Forelimb muscle (tissue), 1 donor: ENCODE data around the gene IARS2. TPM values are rescaled to one million over a fixed set of nuclear protein-coding genes. Genes with fewer than 3 reads are reported as not detected.
"Not testable (repeated sequence)": the region's sequence is repeated elsewhere in the genome, so short reads cannot be mapped to it uniquely, and the experiment has no call there.

Source experiments
- DNase-seq: peaks from one replicate; pipeline ENCODE4 v3.0.0-alpha.2; 2013; ENCODE audit warnings: low read depth
- polyA plus RNA-seq: library from polyadenylated mRNA; unstranded; fragments of 120-200 nt; gene quantifications from one replicate; pipeline ENCODE4 v1.2.1, GENCODE V29; 2013; ENCODE audit not compliant: insufficient read length

The IARS2 gene
- 48.1 TPM for polyA plus RNA-seq

GRCh38 chr1:220094016-220094911, at the start of gene IARS2:
Gene IARS2 (plus strand): TSS chr1:220094132. CDS start chr1:220094217, 85 bp downstream.
- peak; percentile 53 for DNase-seq

DNA sequence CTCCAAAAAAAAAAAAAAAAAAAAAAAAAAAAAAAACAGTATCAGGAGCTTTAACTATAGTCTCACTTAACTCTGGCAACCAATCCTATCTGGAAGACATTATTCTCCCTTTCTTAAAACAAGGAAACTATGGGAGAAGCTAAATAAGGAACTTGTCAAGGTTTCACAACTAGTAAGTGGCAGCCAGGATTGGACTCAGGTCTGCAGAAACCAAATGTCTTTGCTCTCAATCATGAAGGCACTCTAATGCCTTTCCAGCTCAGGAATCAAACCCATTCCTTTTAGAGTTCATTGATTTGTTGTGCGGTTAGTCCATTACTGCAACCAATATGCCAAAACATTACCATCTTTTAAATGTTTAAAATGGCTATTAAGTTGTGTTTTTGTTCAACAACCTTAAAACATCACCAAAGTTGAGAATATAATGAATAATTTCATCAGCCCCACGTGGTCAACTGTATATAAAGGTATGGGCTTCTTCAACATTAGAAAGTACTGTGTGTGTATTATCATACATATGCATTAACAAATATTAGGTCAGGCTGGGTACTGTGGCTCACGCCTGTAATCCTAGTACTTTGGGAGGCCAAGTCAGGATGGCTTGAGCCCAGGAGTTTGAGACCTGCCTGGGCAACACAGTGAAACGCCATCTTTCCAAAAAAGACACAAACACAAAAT, 49.1 kb upstream of the IARS2 start:
- DNase-seq: no peak

DNA sequence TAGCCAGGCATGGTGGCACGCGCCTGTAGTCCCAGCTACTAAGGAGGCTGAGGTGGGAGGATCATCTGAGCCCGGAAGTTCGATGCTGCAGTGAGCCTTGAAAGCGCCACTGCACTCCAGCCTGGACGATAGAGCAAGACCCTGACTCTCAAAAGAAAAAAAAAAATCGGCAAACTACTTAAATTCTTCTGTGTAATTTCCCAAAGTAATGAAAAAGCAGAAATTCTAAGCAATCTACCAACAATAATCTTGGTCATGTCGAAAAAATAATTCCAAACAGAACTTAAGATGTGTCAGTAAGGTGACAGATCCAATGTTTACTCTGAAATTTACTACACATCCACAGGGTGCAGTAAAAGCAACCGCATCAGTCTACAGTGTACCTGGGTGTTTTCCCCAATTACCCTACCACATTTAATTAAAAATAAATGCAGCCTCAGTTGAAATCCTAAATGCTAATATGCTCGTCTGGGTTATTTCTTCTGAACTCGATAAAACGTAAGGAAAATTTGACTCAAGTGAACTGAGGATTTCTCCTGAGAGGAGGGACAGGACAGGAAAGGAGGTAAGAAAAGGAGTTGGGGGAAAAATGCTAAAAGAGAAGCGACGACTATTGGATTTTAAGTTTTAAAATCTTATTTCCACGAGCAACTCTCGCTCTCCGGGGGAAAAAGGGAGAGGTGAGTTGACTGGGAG, 48.4 kb upstream of the IARS2 start:
- DNase-seq: no peak

GRCh38 chr1:220046052-220046930, 47.6 kb upstream of the IARS2 start, which contains the start of gene EPRS1:
Gene EPRS1 (minus strand): TSS chr1:220046505. CDS start chr1:220046388, 117 bp downstream.
- DNase-seq: peak; percentile 95

DNA sequence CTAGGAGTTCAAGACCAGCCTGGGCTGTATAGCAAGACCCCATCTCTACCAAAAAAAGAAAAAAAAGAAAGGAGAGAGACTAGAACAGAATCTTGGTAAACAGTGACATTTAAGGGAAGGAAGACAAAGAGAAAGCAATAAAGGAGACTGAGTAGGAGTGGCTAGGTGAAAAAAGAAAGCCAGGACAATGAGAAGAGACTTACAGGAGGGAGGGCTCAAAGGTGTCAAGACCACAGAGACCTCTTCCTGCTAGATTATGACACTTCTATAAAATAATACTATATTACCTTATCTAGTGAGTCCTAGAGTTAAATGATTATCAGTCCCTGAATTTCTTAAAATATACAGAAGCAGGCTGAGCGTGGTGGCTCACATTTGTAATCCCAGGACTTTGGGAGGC, 37.6 kb upstream of the IARS2 start:
- DNase-seq: no peak

DNA sequence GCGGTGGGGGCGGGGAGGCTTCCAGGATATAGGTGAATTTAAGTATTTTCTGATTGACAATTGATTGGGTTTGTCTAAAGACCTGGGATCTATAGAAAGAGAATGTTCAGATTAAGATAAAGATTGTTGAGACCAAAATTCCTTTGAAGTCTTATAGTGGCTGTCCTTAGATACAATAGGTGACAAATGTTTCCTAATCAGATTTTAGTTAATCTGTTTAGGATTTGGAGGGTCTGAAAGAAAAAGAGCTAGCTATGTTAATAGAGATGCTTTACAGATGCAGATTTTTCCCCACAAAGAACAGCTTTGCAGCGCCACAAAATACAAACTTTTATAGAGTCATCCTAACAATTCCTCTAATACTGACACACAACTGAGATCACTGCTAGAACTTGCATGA, 33.1 kb upstream of the IARS2 start:
- no peak for DNase-seq

- DNase-seq: no peak
Observed at GRCh38 chr1:220062629-220063028, 31.3 kb upstream of the IARS2 start.

- DNase-seq: no peak
Observed at GRCh38 chr1:220067269-220068204, 26.4 kb upstream of the IARS2 start.

DNA sequence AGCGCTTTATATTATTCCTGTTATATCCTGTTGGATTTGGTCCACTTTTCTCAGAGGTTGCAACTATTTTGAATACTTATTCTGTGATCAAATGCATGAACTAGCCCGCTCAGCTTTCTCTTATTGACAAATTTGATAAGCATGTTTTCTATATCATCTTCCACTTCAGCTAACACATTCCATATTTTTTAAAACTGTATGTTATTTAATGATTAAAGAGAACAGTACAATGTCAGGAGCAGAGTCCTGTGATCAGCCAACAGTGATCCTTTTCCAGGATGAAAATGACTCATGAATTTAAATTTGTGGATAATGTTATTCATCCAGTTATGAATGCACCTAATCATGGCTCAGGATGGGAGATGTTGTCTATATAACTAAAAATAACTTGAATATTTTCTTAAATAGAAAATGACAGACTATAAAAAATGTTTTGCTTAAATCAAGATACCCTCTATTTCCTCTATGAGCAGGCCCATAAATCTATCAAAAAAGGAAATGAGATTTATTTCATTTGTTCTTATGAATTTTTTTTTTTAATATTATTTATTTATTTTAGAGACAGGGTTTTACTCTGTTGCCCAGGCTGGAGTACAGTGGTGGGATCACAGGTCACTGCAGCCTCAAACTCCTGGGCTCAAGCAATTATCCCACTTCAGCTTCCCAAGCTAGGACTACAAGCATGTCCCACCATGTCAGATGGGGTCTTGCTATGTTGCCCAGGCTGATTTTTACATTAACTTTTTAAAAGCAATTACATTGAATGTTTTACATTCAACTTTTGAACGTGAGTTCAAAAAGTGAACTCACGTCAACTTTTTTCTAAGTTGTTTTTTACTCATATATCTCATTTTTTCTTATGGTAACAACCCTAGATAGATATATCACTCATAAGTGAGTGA, 16.8 kb upstream of the IARS2 start:
- no peak for DNase-seq

DNA sequence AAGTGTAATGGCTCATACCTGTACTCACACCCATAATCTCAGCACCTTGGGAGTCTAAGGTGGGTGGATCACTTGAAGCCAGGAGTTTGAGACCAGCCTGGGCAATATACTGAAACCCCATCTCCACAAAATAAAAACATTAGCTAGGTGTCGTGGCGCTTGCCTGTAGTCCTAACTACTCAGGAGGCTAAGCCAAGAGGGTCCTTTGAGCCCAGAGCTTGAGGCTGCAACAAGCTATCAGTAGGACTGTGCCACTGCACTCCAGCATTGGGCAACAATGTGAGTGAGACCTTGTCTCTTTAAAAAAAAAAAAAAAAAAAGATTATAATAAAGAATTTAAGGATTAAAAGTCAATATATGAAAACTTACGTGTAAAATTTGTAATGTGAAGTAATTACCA, 16.0 kb upstream of the IARS2 start:
- no peak for DNase-seq

DNA sequence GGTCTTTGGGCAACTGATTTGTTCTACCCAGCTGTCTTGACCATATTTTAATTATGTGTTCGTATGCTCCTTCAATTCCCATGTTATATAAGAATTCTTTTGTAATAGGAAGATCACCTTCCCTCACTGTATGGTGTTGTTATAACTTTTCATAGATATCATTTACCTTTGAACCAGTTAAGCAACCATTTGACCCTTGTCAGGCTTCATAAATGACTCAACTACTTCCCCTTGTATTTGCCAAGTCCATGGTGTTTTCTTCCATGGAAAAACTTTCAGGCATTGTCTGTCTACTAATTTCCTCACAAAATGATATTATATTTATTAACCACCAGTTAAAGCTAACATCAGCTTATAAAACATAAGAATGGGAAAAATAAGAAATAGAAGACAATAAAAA, 9.5 kb upstream of the IARS2 start:
- no peak for DNase-seq

GRCh38 chr1:220086261-220086686, 7.7 kb upstream of the IARS2 start:
- not testable (repeated sequence) for DNase-seq

DNA sequence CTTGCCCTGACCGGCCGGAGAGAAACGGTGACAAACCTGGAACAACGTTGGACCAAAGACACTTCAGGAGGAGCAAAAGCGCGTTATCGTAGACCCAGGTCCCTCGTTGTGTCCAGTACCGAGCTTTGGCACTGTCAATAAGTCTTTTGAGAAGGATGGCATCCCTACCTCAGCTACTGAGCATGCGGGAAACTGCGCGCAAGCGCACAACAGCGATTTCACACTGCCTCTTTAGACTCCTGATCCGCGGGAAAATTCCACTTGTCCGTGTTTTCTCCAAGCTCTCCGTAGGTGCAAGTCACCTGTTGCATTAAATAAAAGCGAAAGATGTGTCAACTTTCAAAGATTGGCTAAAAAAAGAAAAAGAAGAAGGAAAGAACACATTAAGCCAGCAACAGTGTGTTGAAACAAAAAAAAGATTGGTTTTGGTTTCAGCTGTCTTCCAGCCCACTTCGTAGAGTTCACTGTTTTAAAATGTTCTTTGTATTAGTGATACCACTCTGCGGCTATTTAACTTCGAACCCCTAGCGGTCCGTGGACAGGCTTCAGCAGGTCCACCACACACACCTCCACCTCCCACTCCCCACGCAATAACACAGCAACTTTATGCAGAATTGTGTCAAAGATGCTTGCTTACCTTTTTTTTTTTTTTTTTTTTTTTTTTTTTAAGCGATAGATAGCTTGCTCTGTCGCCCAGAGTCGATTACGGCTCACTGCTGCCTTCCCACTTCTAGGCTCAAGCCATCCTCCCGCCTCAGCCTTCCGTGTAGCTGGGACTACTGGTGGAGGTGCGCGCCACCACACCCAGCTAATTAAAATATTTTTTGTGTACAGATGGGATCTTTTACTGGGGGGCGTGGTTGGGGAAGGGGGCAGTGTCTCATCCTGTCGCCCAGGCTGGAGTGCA, 4.0 kb upstream of the IARS2 start, which contains the start of gene BPNT1:
BPNT1 (minus strand) TSS at position 139 of the 907 bp plus-strand sequence. CDS start 9,942 bp downstream, outside the sequence.
- DNase-seq: peak; percentile 94

GRCh38 chr1:220092694-220093093, 1.2 kb upstream of the IARS2 start:
- no peak for DNase-seq

DNA sequence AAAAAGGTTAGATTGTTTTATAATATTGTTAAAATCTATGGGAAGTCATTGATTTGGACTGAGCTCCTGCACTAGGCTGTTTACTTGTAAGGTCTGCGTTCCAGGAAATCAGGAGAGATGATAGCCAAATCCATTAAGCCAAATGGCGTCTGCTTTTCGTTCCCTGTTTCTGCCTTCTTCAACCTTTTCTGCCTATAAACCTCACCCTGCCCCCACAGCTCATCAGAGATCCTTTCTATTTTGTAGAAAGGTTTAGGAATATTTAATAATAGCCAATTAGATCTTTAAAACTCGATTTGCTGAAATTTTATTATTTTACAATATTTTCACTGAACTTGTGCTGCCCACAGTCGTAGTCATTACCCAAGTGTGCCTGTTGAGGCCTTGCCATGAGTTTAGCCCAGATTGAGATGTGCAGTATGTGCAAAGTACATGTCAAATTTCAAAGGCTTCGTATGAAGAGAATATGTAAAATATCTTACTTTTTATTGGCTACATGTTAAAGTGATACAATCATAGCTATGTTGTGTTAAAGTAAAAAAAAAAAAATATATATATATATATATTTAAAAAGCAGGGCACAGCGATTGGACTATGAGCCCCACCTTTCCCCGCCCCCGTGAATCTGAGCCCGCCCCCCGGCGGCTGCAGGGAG, 444 bp upstream of the IARS2 start:
- no peak for DNase-seq

DNA sequence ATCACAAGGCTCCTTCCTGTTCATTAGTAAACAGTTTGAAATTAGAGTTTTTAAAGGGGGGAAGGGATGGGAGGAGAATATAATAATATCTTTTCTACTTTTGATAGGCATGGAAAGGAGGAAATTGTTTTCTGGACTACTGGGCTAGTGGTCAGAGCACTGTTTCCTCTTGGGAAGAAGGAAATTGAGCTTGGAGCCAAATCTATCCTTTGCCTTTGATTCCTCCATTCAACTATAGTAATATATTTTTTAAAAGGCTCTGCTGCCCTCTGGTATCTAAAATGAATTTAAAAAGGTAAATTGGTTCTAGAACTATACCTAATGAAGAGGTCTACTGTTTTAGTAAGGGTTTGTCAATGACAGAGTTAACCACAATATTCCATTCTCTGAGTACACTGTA, 5.9 kb downstream of the IARS2 start:
- DNase-seq: no peak

- not testable (repeated sequence) for DNase-seq
Observed at GRCh38 chr1:220110473-220110872, 16.5 kb downstream of the IARS2 start.
